A673 (cell line): ENCODE data around the gene CYTH2.

ENCODE experiments used
- EZH2 ChIP-seq: fragments of 200-600 bp; sonication (generic); IDR thresholded peaks from 2 replicates; pipeline ENCODE4 v1.6.1; 2017; ENCODE audit warnings: borderline replicate concordance, low read depth, mild to moderate bottlenecking, mixed read lengths, antibody characterized with exemption, low read length; ENCODE audit not compliant: poor library complexity, severe bottlenecking
- TF ChIP-seq, protein P1 (sequence below): fragments of 300-800, 200-600 bp; sonication (generic); conservative IDR thresholded peaks from 2 replicates; pipeline ENCODE4 v1.5.1; 2017; ENCODE audit warnings: low read depth, mild to moderate bottlenecking, antibody characterized with exemption, low read length, moderate library complexity, mixed read lengths

- TF ChIP-seq, protein P1, sequence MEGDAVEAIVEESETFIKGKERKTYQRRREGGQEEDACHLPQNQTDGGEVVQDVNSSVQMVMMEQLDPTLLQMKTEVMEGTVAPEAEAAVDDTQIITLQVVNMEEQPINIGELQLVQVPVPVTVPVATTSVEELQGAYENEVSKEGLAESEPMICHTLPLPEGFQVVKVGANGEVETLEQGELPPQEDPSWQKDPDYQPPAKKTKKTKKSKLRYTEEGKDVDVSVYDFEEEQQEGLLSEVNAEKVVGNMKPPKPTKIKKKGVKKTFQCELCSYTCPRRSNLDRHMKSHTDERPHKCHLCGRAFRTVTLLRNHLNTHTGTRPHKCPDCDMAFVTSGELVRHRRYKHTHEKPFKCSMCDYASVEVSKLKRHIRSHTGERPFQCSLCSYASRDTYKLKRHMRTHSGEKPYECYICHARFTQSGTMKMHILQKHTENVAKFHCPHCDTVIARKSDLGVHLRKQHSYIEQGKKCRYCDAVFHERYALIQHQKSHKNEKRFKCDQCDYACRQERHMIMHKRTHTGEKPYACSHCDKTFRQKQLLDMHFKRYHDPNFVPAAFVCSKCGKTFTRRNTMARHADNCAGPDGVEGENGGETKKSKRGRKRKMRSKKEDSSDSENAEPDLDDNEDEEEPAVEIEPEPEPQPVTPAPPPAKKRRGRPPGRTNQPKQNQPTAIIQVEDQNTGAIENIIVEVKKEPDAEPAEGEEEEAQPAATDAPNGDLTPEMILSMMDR, result no peak
- no peak for TF ChIP-seq EZH2
Measured at GRCh38 chr19:48455908-48456562, 13.1 kb upstream of the CYTH2 start.
